Activated effector memory CD4-positive, alpha-beta T cell treated with anti-CD3 and anti-CD28 coated beads, Interleukin-2, amount 50 U/mL, for 16 hours (primary cell): ENCODE measurements around the gene C1orf167.
A peak's percentile ranks its signal among the peaks of the same experiment; 100 is the strongest.

Experiments used
- DNase-seq: peaks from one replicate; pipeline ENCODE4 v3.0.0-alpha.2; 2020

C1orf167 gene

DNA sequence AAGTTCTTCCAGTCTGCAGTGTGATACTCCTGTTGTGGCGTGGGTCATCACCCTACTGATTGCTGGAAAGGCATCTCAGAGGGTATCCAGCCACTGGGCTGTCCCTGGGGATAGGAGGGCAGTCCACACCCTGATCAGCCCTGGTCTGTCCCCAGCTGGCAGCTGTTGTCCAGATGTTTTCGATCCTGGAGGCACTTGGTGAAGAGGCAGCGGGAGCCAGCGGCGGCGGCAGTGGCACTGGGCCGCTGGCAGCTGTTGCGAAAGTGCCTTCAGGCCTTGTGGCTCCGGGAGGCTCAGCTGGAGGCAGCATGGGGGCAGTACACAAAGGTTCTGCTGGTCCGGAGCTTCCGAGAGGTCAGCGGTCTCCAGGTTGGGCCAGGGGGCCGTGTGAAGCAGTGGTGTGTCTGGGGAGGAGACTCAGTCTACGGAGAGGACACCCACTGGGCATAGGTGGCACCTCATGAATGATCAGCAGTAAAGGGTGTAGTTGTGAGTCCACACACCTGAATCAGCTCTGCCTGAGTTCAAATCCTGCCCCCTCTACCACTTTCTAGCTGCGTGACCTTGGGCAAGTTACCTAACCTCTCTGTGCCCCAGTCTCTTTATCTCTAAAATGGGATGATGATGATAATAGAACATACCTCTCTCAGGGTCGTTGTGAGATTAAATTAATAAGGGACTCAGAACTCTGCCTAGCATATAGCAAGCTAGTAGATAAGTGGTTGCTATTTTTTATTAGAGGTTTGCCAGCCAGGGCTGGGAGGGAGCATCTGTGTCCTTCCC lies 6.1 kb downstream of the C1orf167 start:
- DNase-seq: no peak

DNA sequence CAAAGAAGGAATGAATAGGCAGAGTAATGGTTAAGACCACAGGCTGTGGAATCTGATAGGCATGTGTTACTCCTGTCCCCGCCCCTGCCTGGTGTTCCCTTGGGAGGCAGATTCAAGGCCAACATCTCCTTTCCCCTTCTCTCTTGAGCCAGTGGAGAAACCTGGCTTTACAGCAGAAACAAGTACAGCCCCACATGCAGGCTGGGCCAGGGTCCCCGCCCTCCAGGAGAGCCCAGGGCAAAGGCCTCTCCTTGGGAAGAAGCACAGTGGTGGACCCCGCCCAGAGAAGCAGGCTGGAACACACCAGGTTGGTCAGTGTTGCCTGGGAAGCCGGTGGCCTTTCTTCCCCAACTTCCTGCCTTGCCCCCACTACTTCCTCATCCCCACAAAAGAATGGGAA lies 6.8 kb downstream of the C1orf167 start:
- no peak for DNase-seq

- DNase-seq: no peak
These were observed 7.3 kb downstream of the C1orf167 start for GRCh38 chr1:11769274-11769673.

DNA sequence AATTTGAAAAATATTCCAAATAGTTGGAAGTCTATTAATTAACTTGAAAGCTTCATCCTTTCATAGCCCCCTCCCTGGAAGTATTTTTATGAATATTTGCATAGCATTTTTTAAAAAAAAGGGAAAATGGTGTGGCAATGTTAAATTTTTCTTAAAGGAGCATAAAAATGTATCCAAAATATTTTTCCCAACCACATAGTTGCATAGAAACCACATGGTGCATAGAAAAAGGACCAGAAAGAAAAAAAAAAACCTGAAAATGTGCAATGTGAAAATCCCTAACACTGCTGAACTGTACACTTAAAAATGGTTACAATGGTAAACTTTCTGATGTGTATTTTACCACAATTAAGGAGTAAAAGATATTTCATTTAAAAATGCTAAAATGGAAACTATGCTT lies 8.0 kb downstream of the C1orf167 start:
- DNase-seq: no peak

DNA sequence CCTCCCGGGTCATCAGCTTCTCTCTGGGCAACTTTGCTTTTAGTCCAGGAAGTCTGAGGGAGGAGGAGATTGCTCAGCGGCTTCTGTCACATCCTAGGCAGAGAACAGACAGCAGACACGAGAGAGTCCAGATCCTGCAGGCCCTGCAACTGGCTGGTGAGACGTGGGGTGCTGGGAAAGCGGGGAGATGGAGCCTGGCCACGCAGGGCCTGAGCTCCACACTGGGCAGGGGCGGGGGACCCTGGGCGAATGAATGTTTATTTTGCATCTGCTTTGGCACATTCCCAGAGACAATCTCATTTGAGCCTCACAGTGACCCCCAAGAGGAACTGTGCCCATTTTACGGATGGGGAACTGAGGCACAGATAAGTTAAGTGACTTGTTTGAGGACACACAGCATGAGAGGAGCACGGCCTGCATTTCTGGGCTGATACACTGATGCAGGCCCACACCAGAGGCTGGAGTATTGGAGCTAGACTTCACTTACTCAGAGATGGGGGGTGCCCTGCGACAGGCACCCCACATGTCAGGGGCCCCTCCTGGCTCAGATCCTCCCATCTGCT lies 9.6 kb downstream of the C1orf167 start:
- no peak for DNase-seq

DNA sequence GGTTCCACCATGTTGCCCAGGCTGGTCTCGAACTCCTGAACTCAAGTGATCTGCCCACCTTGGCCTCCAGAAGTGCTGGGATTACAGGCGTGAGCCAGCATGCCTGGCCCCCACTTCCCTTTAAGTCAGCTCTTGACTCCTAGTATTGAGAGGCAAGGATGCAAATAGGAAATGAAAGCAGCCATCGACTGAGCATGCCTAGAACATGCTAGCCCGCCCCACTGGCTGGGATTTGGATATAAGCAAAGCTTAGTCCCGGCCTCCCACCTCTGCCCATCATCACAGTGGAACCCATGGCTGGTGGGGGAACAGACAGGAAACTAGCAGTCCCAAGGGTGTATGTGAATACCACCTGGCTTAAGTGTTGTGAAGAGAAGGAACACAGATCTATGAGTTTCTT lies 10.5 kb downstream of the C1orf167 start:
- no peak for DNase-seq

DNA sequence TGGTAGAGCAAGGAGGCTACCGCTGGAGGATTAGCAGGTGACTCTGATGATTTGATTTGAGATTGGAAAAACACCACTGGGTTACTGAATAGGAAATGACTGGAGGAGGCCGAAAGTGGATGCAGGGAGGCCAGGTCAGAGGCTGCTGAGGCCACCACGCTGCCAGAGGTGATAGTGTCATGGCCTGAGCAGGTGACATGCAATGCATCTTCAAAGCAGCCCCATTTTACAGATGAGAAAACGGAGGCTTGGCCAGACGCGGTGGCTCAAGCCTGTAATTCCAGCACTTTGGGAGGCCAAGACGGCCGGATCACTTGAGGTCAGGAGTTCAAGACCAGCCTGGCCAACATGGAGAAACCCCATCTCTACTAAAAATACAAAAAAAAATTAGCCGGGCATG lies 12.8 kb downstream of the C1orf167 start:
- DNase-seq: no peak

GRCh38 chr1:11777658-11778322 lies 15.8 kb downstream of the C1orf167 start:
- no peak for DNase-seq

GRCh38 chr1:11778336-11778735 lies 16.3 kb downstream of the C1orf167 start:
- no peak for DNase-seq

- no peak for DNase-seq
These were observed 17.0 kb downstream of the C1orf167 start for GRCh38 chr1:11778844-11779623.

DNA sequence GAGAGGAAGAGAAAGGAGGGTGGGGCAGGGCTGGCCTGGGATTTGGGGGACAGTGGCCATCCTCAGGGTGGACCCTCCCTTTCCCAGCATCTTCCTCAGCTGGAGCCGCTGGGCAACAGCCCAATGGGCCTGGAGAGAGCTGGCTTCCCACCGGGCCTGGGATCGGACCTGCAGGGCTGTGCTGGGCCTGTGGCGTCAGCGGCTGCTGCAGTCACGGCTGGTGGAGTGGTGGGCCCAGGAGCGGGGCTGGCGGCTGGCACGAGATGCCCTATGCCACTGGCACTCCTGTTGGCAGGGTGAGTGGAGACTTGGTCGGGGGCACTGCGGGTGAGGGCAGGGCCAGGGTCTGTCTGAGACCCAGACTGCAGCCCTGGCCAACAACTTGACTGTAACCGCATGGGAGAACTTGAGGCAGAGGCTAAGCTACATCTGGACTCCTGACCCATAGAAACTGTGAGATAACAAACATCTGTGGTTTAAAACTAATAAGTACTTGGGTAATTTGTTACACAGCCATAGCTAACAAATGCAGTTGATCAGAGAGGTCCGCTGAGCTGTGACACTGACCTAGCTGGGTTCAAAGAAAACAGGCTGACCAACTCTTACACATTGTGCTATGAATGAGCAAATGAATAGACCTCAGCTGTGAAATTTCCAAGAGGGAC lies 17.9 kb downstream of the C1orf167 start:
- DNase-seq: no peak

DNA sequence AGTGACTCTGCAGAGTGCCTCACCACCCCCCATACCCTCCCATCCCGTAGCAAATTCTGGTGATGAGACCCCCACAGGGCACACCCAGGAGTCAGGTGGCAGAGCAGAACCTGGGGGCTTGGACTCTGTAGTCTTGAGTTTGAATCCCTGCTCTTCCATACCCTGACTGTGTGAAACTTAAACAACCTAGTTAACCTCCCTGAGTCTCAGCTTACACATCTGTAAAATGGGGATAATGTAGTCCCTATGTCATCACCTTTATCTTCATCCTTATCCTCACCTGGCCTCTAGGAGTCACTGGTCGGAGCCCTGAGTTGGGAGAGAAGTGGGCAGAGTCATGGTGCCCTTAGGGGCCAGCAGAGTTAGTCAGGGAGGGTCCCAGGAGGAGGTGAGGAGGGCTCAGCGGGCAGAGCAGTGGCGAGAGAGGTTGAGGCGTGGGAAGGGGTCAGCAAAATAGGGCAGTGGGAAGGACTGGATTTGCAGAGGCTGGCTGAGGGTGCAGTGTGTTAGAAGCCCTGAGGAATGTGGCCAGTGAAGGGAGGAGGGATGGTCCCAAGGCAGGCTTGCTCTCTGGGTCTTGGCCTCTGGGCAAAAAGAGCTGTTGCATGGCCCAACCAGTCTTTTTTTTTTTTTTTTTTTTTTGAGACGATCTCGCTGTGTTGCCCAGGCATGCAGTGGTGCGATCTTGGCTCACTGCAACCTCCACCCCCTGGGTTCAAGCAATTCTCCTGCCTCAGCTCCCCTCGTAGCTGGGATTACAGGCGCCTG lies 18.6 kb downstream of the C1orf167 start:
- DNase-seq: no peak

DNA sequence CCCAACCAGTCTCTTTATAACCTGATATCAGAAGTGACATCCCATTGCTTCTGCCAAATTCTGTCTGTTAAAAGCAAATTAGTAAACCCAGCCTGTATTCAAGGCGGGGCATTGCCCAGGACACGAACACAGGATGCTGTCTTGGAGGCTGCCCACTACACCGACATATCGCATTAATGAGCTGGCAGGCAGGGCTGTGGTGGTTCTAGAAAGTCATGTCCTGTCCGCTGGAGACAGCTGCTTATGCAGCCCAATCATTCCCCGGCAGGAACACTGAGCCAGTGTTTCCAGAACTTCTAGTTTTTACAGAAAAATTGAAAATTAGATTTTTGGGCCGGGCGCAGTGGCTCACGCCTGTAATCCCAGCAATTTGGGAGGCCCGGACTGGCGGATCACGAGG lies 19.3 kb downstream of the C1orf167 start:
- DNase-seq: no peak

- no peak for DNase-seq
These were observed 20.2 kb downstream of the C1orf167 start for GRCh38 chr1:11782127-11782708.

DNA sequence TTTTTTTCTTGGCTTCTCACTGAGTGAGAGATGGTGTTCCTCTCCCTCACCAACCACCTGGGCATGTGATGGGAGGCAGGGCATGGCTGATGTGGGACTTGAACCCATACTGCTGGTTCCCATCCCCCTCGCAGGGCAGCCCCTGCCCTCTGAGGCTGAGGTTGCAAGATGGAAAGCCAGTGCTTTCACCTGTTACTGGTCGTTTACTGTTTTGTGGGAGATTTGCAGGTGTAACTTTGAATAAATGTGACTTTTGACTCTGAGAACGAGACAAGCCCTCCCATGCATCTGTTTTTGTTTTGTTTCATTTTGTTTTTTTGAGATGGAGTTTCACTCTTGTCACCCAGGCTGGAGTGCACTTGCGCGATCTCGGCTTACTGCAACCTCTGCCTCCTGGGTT lies 21.6 kb downstream of the C1orf167 start:
- no peak for DNase-seq

- no peak for DNase-seq
These were observed 22.4 kb downstream of the C1orf167 start for GRCh38 chr1:11784256-11784992.

DNA sequence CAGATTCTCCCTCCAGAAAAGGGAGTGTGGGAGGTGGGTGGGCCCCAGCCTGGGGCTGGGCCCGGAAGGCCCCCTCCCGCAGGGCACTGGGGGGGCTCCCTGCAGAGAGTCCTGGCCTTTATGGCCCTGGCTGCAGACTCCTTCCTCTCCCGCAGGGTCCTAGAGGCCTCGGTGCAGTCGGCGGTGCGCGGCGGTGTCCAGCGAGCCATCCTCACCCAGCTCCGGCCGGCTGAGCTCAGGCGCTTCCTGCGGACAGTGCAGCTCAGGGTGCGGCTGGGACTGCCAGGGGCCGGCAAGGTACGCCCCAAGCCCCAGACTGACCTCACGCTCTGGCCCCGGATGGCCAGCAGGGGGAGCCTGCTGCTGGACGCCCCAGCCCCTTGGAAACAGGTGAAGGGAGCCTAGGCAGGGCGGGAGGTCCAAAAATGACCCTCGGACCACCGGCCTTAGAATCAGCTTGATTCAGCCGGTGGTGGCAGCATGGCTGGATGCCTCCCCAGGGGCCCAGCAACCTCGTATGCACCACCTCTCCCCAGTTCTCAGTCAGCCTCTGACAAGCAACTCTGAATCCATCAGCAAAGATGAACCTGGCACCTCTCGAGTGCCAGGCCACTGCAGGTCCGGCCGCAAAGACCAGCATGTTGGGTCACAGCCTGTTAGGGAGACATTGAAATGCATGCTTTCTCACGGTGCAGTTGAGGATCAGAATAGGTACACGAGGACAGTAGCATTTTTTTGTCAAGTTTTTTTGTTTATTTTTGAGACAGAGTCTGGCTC lies 23.2 kb downstream of the C1orf167 start:
- peak; percentile 82 for DNase-seq

GRCh38 chr1:11786168-11786567 lies 24.2 kb downstream of the C1orf167 start:
- DNase-seq: no peak

DNA sequence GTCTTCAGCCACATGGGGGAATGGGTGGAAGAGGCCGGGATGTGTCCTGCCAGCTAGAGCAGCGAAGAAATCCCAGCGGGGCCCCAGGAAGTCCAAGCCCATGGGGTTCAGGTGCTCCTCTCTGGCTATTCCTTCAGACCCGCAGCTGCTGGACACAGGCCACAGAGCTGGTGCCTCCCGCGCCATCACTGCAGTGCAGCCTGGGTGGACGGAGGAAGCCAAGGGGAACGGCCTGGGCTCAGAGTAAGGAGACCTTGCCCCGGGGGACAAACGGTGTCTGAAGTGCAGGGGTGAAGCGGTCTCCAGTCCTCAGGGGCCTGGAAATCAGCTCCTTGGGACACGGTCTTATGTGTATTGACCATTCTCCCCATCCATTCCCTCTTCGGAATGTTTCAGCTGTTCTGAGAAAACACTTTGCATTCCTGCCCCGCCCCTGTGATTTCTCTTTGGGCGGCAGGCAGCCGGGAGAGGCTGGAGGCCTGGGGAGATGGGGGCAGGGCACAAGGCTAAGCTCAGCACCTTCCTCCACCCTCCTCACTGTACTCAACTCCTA lies 25.3 kb downstream of the C1orf167 start:
- DNase-seq: no peak
